Inferior parietal cortex (tissue), 1 donor: ENCODE data around the gene CECR2.

Experiments
- DNase-seq: peaks from one replicate; pipeline ENCODE4 v3.0.0-alpha.2; 2016; ENCODE audit errors: extremely low spot score

The CECR2 gene

DNA sequence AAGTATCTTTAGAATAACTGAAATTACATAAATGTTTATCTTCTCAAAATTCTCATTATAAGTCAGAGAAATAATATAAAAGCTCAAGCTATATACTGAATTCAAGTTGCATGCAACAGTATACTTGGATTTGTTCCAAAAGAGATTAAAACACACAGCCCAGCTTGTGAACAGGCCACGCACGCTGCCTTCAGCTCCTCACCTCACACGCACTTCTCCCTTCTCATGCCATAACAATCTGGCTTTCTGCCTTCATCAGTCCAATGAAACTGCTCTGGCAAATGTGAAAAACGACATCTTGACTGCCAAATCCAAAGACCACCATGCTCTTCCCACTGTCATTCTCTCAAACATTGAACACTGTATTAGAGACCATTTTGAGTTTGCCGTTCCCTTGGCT is 237.2 kb downstream of the CECR2 start:
- no peak for DNase-seq
